Measurements from ENCODE around the gene SENP5.
"Not testable (repeated sequence)": the region's sequence is repeated elsewhere in the genome, so short reads cannot be mapped to it uniquely, and the experiment has no call there.

The SENP5 gene

GRCh38 chr3:196867507-196868296 lies at the start of gene SENP5:
SENP5 (plus strand) TSS chr3:196867920; CDS start chr3:196885182, 17,262 bp downstream.
- DNase-seq, result peak; percentile 83 to 89

- peak in 1 of 2 experiments; percentile 27 for DNase-seq
These were observed 45.8 kb upstream of the SENP5 start for GRCh38 chr3:196821806-196822355.

DNA sequence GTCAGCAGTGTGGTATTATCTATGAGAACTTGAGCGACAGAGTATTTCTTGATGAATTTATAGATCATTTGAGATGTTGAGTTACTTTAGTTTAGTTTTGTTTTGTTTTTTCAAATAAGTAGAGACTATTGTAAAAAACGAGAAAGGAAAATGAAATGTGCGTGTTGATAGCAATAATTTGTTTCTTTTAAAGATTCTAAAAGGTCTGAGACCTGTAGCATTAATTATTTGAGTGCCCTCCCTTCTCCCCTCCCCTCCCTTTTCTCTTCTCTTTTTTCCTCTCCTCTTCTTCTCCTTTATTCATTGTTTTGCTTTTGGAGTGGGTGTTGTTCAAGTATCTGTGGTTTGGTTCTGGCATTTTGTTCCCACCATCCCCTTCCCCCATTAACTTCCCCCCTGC lies 38.1 kb upstream of the SENP5 start:
- DNase-seq, result not testable (repeated sequence)

DNA sequence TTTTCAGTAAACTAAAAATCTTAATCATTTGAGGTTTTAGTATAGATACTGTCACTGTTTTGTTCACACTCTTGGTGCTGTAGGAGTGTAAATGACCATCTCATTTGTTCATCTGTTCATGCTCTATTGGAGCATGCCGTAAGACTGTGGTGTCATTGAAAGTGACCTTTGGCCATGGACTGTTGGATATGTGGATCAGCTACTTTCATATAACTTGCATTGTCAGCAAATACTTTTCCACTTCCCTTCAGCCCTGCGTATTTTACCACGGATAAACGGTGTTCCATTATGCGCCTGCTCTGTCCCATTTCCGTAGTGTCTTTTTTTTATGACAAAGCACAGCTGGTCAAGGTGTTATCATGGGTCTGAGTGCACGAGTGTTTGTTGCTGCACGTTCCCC lies 32.6 kb upstream of the SENP5 start:
- DNase-seq, result no peak

GRCh38 chr3:196836626-196837025 lies 31.1 kb upstream of the SENP5 start:
- DNase-seq, result not testable (repeated sequence)

GRCh38 chr3:196837819-196838420 lies 29.8 kb upstream of the SENP5 start:
- peak; percentile 33 to 73 for DNase-seq

GRCh38 chr3:196839351-196839750 lies 28.4 kb upstream of the SENP5 start:
- not testable (repeated sequence) for DNase-seq

GRCh38 chr3:196842567-196843434 lies 24.9 kb upstream of the SENP5 start:
- peak in 1 of 2 experiments; percentile 14 for DNase-seq

DNA sequence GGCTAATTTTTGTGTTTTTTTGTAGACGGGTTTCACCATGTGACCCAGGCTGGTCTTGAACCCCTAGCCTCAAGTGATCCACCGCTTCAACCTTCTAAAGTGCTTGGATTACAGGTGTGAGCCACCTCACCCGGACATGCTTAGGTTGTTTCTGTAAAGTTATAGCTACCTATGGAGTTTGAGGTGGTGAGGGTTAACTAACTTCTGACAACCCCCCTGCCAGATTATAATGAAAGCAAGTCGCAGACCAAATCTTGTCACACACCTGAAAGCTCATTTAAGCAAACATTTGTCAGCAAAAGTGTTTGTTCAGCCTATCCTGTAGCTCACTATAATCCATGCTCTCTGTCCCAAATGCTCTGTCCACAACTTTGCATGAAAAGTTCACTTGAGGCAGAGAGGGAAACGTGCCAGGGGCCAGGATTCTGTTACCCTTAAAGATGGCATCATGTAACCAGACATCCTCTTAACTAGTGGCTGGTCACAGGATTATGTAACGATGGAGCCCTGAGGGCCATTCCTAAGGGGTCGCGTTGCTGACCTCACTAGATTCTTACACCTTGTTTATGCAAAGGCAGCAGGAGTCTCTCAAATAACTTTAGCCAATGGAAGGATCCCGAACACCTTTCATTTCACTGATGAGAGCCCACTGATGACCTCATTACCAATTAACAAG lies 24.1 kb upstream of the SENP5 start:
- DNase-seq, result no peak

GRCh38 chr3:196844235-196845219 lies 23.2 kb upstream of the SENP5 start:
- DNase-seq, result not testable (repeated sequence)

DNA sequence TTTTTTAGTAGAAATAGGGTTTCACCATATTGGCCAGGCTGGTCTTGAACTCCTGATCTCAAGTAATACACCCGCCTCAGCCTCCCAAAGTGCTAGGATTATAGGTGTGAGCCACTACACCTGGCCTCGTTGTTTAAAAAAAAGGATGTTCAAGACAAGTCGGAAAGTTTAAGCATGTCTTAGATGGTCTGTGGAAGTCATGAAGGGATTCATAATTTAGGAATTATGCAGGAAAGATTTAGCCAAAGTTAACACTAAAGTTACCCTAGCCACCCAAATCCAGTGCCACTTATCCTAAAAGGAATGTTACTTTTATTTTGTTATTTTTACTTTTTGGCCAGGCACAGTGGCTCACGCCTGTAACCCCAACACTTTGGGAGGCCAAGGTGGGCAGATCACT lies 19.3 kb upstream of the SENP5 start:
- DNase-seq, result not testable (repeated sequence)

DNA sequence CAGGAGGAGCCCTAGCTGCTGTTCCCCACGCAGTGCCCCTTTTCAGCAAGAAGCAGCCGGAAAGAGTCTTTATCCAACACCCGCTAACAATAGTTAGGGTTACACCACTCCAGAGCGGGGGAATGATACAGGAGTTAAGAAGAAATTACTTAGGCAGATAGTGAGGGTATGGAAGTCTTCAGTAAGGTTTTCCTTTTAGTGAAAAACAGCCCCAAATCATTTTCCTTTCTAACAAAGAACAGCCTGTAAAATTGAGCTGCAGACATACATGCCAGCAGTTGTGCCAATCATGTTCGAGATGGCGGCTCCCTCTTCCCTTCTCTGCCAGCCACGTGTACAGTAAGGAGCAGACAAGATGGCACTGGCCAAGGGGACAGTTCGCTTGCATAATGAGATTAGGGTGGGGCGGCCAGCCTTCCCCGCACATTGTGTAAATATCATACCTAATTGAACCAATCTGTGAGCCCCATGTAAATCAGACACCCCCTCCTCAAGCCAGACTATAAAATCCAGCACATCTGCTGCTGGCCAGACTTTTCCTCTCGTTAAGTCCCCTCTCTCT lies 18.5 kb upstream of the SENP5 start:
- peak; percentile 59 to 90 for DNase-seq

DNA sequence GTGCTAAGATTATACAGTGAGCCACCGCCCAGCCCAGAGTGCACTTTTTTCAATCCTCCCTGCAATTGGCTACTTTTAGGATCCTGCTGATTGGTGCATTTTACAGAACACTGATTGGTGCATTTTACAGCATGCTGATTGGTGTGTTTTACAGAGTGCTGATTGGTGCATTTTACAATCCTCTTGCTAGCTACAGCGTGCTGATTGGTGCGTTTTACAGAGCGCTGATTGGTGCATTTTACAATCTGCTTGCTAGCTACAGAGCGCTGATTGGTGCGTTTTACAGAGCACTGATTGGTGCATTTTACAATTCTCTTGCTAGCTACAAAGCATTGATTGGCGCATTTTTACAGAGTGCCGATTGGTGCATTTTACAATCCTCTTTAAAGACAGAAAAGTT lies 4.7 kb upstream of the SENP5 start:
- not testable (repeated sequence) for DNase-seq

DNA sequence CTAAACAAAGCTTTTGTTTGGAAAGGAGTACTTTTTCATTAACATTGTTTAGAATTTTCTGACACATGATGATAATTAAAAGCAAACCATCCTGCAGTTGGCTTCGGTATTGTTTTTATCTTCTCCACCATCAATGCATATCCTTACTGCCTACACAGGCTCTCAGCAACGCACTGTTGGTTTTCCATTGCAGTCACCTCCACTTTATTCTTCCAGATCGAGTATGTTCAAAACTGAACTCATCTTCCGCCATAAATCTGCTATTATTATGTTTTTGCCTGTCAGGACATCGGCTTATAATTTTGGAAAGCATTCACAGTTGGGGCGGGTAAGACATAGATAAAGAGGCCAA lies 589 bp upstream of the SENP5 start:
- DNase-seq, result no peak

GRCh38 chr3:196868297-196868661 lies 559 bp downstream of the SENP5 start:
- peak in 1 of 2 experiments; percentile 32 for DNase-seq

- DNase-seq, result no peak
These were observed 4.6 kb downstream of the SENP5 start for GRCh38 chr3:196872316-196872715.

- DNase-seq, result not testable (repeated sequence)
These were observed 6.9 kb downstream of the SENP5 start for GRCh38 chr3:196874511-196875094.

GRCh38 chr3:196875258-196875657 lies 7.5 kb downstream of the SENP5 start:
- no peak for DNase-seq

DNA sequence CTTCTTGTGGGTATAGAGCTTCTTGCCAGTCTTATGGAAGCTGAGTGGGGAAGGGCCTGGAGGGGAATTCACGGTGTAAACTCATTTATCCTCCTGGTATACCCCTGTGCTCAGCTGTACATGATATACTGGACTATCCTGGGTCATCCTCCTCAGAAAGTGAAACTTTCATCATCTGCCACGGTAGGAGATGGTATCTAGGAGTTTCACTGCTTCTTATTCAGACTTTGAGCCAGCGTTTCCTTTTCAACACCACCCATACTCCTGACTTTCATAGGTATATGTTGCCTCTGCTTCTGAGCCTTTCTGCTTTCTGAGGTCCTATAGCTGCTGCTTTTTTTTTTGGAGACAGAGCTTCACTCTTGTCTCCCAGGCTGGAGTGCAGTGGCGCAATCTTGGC lies 15.6 kb downstream of the SENP5 start:
- no peak for DNase-seq

DNA sequence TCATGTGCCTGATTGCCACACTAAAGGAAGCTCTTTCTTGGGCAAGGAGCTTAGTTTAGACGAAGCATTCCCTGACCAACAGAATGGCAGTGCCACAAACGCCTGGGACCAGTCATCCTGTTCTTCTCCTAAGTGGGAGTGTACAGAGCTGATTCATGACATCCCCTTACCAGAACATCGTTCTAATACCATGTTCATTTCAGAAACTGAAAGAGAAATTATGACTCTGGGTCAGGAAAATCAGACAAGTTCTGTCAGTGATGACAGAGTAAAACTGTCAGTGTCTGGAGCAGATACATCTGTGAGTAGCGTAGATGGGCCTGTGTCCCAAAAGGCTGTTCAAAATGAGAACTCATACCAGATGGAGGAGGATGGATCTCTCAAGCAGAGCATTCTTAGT lies 18.4 kb downstream of the SENP5 start:
- no peak for DNase-seq
